Endothelial cell of umbilical vein (primary cell): ENCODE data around the gene CBLN3. TPM values are rescaled to one million over a fixed set of nuclear protein-coding genes. Genes with fewer than 3 reads are reported as not detected.

Source experiments
- BruUV-seq: library from RNA; stranded (reverse); fragments of 400-500 nt; replicated peaks from 2 replicates; lab custom pipeline; 2021; lab: Mats Ljungman, UMichigan
- CTCF ChIA-PET: fragments of 300-600, 350-600 bp; sonication (Branson Sonifier 250); formaldehyde crosslinking; loops from one replicate; lab custom pipeline; 2021; ENCODE audit warnings: antibody characterized with exemption, inconsistent platforms; lab: Charles Lee
- POLR2A ChIA-PET: fragments of 300-600, 350-600 bp; sonication (Branson Sonifier 250); formaldehyde crosslinking; loops from one replicate; lab custom pipeline; 2021; ENCODE audit warnings: antibody characterized with exemption, inconsistent platforms; lab: Charles Lee
- DNase-seq: peaks from one replicate; pipeline ENCODE4 v3.0.0-alpha.2; 2011; ENCODE audit warnings: low read depth, low spot score
- FAIRE-seq: peaks from 2 replicates; lab custom pipeline; 2011; peaks lifted over from hg19 to GRCh38; lab: Jason Lieb, UNC
- H2AFZ ChIP-seq: 2 replicates; pipeline ENCODE4 v1.6.0; 2012; ENCODE audit warnings: low read depth, low read length, control low read depth, inconsistent platforms
- H3K27ac ChIP-seq: 2 replicates; pipeline ENCODE4 v1.5.1; 2011; ENCODE audit warnings: low read depth, mild to moderate bottlenecking, control low read depth, low read length, moderate library complexity; ENCODE audit not compliant: insufficient read depth
- H3K27me3 ChIP-seq, 2 experiments: 2 replicates each; pipeline versions ENCODE4 v1.6.0 to v1.6.1; 2011; ENCODE audit warnings: low read length in 2 of 2, mixed read lengths in 1 of 2; ENCODE audit not compliant: control insufficient read depth in 2 of 2, insufficient read depth in 2 of 2
- H3K36me3 ChIP-seq, 2 experiments: 2 replicates in 1 of 2; 3 replicates in 1 of 2; pipeline ENCODE4 v1.5.1; 2011; ENCODE audit warnings: low read length in 2 of 2, mild to moderate bottlenecking in 1 of 2, moderate library complexity in 1 of 2; ENCODE audit not compliant: control insufficient read depth in 2 of 2, insufficient read depth in 2 of 2; ENCODE audit errors: extremely low read depth in 1 of 2
- H3K4me1 ChIP-seq: 3 replicates; pipeline ENCODE4 v1.5.1; 2011; ENCODE audit warnings: mild to moderate bottlenecking, low read length; ENCODE audit not compliant: control insufficient read depth, insufficient read depth; ENCODE audit errors: extremely low read depth
- H3K4me2 ChIP-seq: 2 replicates; pipeline ENCODE4 v1.6.1; 2011; ENCODE audit warnings: low read length, control low read depth, mixed read lengths; ENCODE audit not compliant: insufficient read depth
- H3K4me3 ChIP-seq, 3 experiments: fragments of 200-600 bp in 1 of 3; sonication (generic), shearing (Covaris generic) in 1 of 3; replicated peaks in 1 of 3; 2 replicates each; pipeline ENCODE4 v1.5.1; 2011 to 2016; ENCODE audit warnings: control low read depth in 3 of 3, low read length in 3 of 3, mild to moderate bottlenecking in 2 of 3, inconsistent platforms in 1 of 3, low read depth in 1 of 3, moderate library complexity in 1 of 3; ENCODE audit not compliant: insufficient read depth in 1 of 3
- H3K79me2 ChIP-seq: 2 replicates; pipeline ENCODE4 v1.6.0; 2012; ENCODE audit warnings: low read length, inconsistent platforms; ENCODE audit not compliant: control insufficient read depth, insufficient read depth
- H3K9ac ChIP-seq: replicated peaks from 2 replicates; pipeline ENCODE3; 2011; ENCODE audit warnings: low read length, control low read depth; ENCODE audit not compliant: insufficient read depth; ENCODE audit errors: extremely low read depth
- H3K9me1 ChIP-seq: replicated peaks from 3 replicates; pipeline ENCODE4 v1.6.0; 2011; ENCODE audit warnings: mild to moderate bottlenecking, low read length; ENCODE audit not compliant: control insufficient read depth, insufficient read depth; ENCODE audit errors: extremely low read depth
- H3K9me3 ChIP-seq: replicated peaks from 2 replicates; pipeline ENCODE4 v1.5.1; 2012; ENCODE audit warnings: low read length, inconsistent platforms; ENCODE audit not compliant: control insufficient read depth, insufficient read depth
- H4K20me1 ChIP-seq: replicated peaks from 2 replicates; pipeline ENCODE3; 2011; ENCODE audit warnings: mild to moderate bottlenecking, low read length; ENCODE audit not compliant: control insufficient read depth, insufficient read depth; ENCODE audit errors: extremely low read depth
- EZH2 ChIP-seq: IDR thresholded peaks from 2 replicates; pipeline ENCODE4 v1.6.1; 2012; ENCODE audit warnings: borderline replicate concordance, low read depth, mild to moderate bottlenecking, moderate library complexity, low read length, inconsistent platforms; ENCODE audit not compliant: severe bottlenecking
- FOS ChIP-seq: IDR thresholded peaks from 2 replicates; pipeline ENCODE4 v1.6.1; 2011; ENCODE audit warnings: mild to moderate bottlenecking, low read length, moderate library complexity, borderline replicate concordance; ENCODE audit not compliant: insufficient read depth
- GATA2 ChIP-seq: IDR thresholded peaks from 2 replicates; pipeline ENCODE4 v1.7.0; 2011; ENCODE audit warnings: low read depth, mild to moderate bottlenecking, moderate library complexity, mixed read lengths, low read length; ENCODE audit not compliant: insufficient read length, insufficient read depth
- JUN ChIP-seq: IDR thresholded peaks from 2 replicates; pipeline ENCODE4 v1.6.1; 2011; ENCODE audit warnings: borderline replicate concordance, low read depth; ENCODE audit not compliant: insufficient read length, insufficient read depth
- MYC ChIP-seq: IDR thresholded peaks from one replicate; pipeline ENCODE4 v1.6.1; 2011; ENCODE audit warnings: mild to moderate bottlenecking, low read depth, low read length
- POLR2A ChIP-seq: IDR thresholded peaks from 2 replicates; pipeline ENCODE4 v1.6.1; 2012; ENCODE audit warnings: low read depth, mild to moderate bottlenecking, control low read depth, low read length
- POLR2AphosphoS5 ChIP-seq: IDR thresholded peaks from 2 replicates; pipeline ENCODE4 v1.6.1; 2012; ENCODE audit warnings: low read depth, mild to moderate bottlenecking, control low read depth, low read length, moderate library complexity; ENCODE audit not compliant: insufficient read depth
- dilution Hi-C: fragments of 300-500 bp; cut with MboI; formaldehyde crosslinking; loops from one replicate; pipeline ENCODE4 v1.15.0; 2019; ENCODE audit warnings: low sequenced_read_pairs; ENCODE audit not compliant: extremely low pct_ligation_motif_present
- intact Hi-C: fragments of 100-400 bp; cut with micrococcal nuclease; formaldehyde crosslinking; loops from one replicate; pipeline ENCODE4 v1.10.0; 2022
- polyA plus RNA-seq, 4 experiments: library from polyadenylated mRNA; depleted of rRNA in 3 of 4; stranded (reverse) in 3 of 4; unstranded in 1 of 4; fragments of >200 nt; gene quantifications; 2 replicates each; pipeline versions ENCODE4 v1.2.1 to v1.2.3, GENCODE V29; 2011 to 2012; ENCODE audit warnings: missing spikeins in 1 of 4
- total RNA-seq: library from RNA; stranded (reverse); gene quantifications from 2 replicates; pipeline ENCODE4 v1.2.3, GENCODE V29; 2021
- TF ChIP-seq, protein P1 (sequence below), 2 donors: IDR thresholded peaks; 1 replicate in 1 of 2; 2 replicates in 1 of 2; pipeline ENCODE4 v1.5.1; 2011; ENCODE audit warnings: low read length in 2 of 2, mild to moderate bottlenecking in 2 of 2, moderate library complexity in 2 of 2, control low read depth in 1 of 2, inconsistent platforms in 1 of 2, low read depth in 1 of 2; ENCODE audit not compliant: insufficient read depth in 1 of 2; ENCODE audit errors: extremely low read depth in 1 of 2
- TF ChIP-seq, protein P2 (sequence below): IDR thresholded peaks from 2 replicates; pipeline ENCODE4 v1.6.1; 2011; ENCODE audit not compliant: insufficient read depth, insufficient read length

The CBLN3 gene
- total and polyA plus RNA-seq, 2 donors (not counting 3 experiments of a cell fraction or from before 2014, with no cell fraction given): 7.9 to 8.6 TPM

DNA sequence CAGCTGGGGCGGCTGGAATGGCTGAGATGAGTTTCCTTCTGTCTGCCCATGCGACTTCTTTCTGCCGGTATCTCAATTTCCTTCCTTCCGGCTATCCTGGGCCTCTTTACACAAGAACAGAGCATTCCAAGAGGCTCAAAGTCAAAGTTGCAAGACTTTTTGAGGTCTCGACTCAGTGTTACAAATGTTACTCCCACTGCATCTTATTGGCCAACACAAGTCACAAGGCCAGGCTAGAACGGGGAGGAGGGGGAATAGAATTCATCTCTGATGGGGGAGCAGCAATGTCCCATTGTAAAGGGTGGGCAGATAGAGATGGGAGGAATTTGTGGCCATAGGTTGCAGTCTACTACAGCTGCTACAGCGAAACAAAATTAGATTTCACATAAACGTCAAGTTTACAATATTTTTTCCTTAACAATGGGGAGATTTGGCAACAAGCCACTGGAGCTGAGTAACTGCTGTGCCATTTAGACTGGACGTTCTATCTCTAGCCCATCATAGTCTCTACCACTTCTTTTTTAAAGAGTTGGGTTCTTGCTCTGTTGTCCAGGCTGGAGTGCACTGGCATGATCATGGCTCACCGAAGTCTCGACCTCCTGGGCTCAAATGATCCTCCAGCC, 40.1 kb downstream of the CBLN3 start:
- Histone ChIP-seq H3K4me3 (no peak overlapping the region), H2AFZ (peak overlapping the region; percentile 16), H3K27me3 (peaks cover 0 to 11% of the 10 kb centered on the region in 2 experiments), H3K4me2 (no peak overlapping the region), H3K27ac (no peak overlapping the region), H3K9me3 (no peaks in the 10 kb centered on the region), H3K4me1 (peaks cover 23% of the 10 kb centered on the region), H3K9me1 (no peaks in the 10 kb centered on the region), H3K9ac (no peak overlapping the region), H3K36me3 (no peaks in the 10 kb centered on the region), H3K79me2 (no peaks in the 10 kb centered on the region), H4K20me1 (no peaks in the 10 kb centered on the region)
- dilution Hi-C loops (no loop called here), intact Hi-C loops (loop anchor here (2.0 kb wide), 1 partner anchor 55 kb away; the partner anchor contains the start of gene ADCY4)
- DNase-seq: peak; percentile 67
- FAIRE-seq: peak; percentile 89
- TF ChIP-seq EZH2 (no peak), FOS (no peak), GATA2 (no peak), POLR2A (no peak), JUN (no peak), POLR2AphosphoS5 (no peak), MYC (no peak)
- TF ChIP-seq, protein P1, sequence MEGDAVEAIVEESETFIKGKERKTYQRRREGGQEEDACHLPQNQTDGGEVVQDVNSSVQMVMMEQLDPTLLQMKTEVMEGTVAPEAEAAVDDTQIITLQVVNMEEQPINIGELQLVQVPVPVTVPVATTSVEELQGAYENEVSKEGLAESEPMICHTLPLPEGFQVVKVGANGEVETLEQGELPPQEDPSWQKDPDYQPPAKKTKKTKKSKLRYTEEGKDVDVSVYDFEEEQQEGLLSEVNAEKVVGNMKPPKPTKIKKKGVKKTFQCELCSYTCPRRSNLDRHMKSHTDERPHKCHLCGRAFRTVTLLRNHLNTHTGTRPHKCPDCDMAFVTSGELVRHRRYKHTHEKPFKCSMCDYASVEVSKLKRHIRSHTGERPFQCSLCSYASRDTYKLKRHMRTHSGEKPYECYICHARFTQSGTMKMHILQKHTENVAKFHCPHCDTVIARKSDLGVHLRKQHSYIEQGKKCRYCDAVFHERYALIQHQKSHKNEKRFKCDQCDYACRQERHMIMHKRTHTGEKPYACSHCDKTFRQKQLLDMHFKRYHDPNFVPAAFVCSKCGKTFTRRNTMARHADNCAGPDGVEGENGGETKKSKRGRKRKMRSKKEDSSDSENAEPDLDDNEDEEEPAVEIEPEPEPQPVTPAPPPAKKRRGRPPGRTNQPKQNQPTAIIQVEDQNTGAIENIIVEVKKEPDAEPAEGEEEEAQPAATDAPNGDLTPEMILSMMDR (IDR thresholded peaks at IDR 0.05; ENCODE audit: extremely low read depth in 1 of 2, insufficient read depth in 1 of 2, low read depth in 1 of 2, low read length in 2 of 2): no peak
- TF ChIP-seq, protein P2, sequence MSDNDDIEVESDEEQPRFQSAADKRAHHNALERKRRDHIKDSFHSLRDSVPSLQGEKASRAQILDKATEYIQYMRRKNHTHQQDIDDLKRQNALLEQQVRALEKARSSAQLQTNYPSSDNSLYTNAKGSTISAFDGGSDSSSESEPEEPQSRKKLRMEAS: no peak
- POLR2A ChIA-PET: interaction anchor here (0.6 kb wide), 1 partner anchor 1760 kb away, joined by 3 read pairs; no protein-coding TSS in a partner anchor
- no TSS peak for BruUV-seq
- CTCF ChIA-PET: interaction anchor here (0.9 to 2.8 kb wide), 8 partner anchors 10 to 56 kb away, joined by 3 to 11 read pairs (median 5); partner anchors contain the start of gene NYNRIN
